H1 (cell line): Measurements from ENCODE around the gene SPP1.

Experiments used
- MAX ChIP-seq: IDR thresholded peaks from 2 replicates; pipeline ENCODE4 v1.6.1; 2012; ENCODE audit warnings: inconsistent platforms
- SIX5 ChIP-seq: IDR thresholded peaks from 2 replicates; pipeline ENCODE4 v1.6.1; 2011; ENCODE audit warnings: mild to moderate bottlenecking, low read depth, low read length
- ZNF274 ChIP-seq: IDR thresholded peaks from 2 replicates; pipeline ENCODE4 v1.7.0; 2012; ENCODE audit warnings: low read length, borderline replicate concordance; ENCODE audit errors: extremely low read depth

- TF ChIP-seq SIX5 = no peak
- no peak for TF ChIP-seq ZNF274
- no peak for TF ChIP-seq MAX
Observed at GRCh38 chr4:87983996-87984395, 8.5 kb downstream of the SPP1 start.
